H1 (cell line): ENCODE measurements around the gene HTR4. TPM values are rescaled to one million over a fixed set of nuclear protein-coding genes. Genes with fewer than 3 reads are reported as not detected.

Source experiments
- CTCF ChIA-PET: fragments of 300-600 bp; sonication (Branson Sonifier 250); formaldehyde crosslinking; loops from one replicate; lab custom pipeline; 2021; ENCODE audit not compliant: partially characterized antibody; lab: Charles Lee
- POLR2A ChIA-PET: fragments of 300-600 bp; sonication (Branson Sonifier 250); formaldehyde crosslinking; loops from one replicate; lab custom pipeline; 2021; ENCODE audit warnings: inconsistent platforms; ENCODE audit not compliant: partially characterized antibody; lab: Charles Lee
- DNase-seq, 2 experiments: peaks; one replicate each; pipeline versions ENCODE4 v3.0.0 to v3.0.0-alpha.2; 2010 to 2022; ENCODE audit warnings: low spot score in 2 of 2, low read depth in 1 of 2, mixed read lengths in 1 of 2
- FAIRE-seq: peaks from 2 replicates; lab custom pipeline; 2011; peaks lifted over from hg19 to GRCh38; lab: Jason Lieb, UNC
- H2AFZ ChIP-seq: 2 replicates; pipeline ENCODE4 v1.8.1; 2012; ENCODE audit warnings: low read length, inconsistent platforms
- H2AK5ac ChIP-seq: 2 replicates; pipeline ENCODE4 v1.6.1; 2013; ENCODE audit warnings: low read depth, low read length
- H2BK120ac ChIP-seq: replicated peaks from 2 replicates; pipeline ENCODE3; 2013; ENCODE audit warnings: low read depth, low read length, inconsistent platforms
- H2BK12ac ChIP-seq: 2 replicates; pipeline ENCODE4 v1.6.1; 2013; ENCODE audit warnings: low read depth, low read length
- H2BK15ac ChIP-seq: 2 replicates; pipeline ENCODE4 v1.6.1; 2013; ENCODE audit warnings: low read length
- H2BK20ac ChIP-seq: 2 replicates; pipeline ENCODE4 v1.6.1; 2013; ENCODE audit warnings: low read length
- H2BK5ac ChIP-seq: 2 replicates; pipeline ENCODE4 v1.6.1; 2013; ENCODE audit warnings: low read depth, low read length
- H3K14ac ChIP-seq: 2 replicates; pipeline ENCODE4 v1.6.1; 2013; ENCODE audit warnings: inconsistent platforms; ENCODE audit not compliant: insufficient read length
- H3K18ac ChIP-seq: 2 replicates; pipeline ENCODE4 v1.6.1; 2013; ENCODE audit warnings: low read length; ENCODE audit errors: extremely low read depth
- H3K23ac ChIP-seq: 2 replicates; pipeline ENCODE4 v1.6.1; 2013; ENCODE audit warnings: inconsistent platforms; ENCODE audit not compliant: insufficient read length
- H3K23me2 ChIP-seq: 2 replicates; pipeline ENCODE4 v1.6.1; 2013; ENCODE audit warnings: low read depth, low read length
- H3K27ac ChIP-seq: 2 replicates; pipeline ENCODE4 v1.6.1; 2011; ENCODE audit warnings: low read depth, low read length, inconsistent platforms
- H3K27me3 ChIP-seq, 4 experiments: replicated peaks in 1 of 4; 1 replicate in 1 of 4; 2 replicates in 3 of 4; pipeline versions ENCODE4 v1.6.1 to v1.8.1; 2011 to 2013; ENCODE audit warnings: low read length in 3 of 4, mild to moderate bottlenecking in 3 of 4, inconsistent platforms in 2 of 4, mixed read lengths in 2 of 4, moderate library complexity in 1 of 4; ENCODE audit not compliant: control insufficient read depth in 3 of 4, insufficient read depth in 3 of 4; ENCODE audit errors: extremely low read depth in 1 of 4
- H3K36me3 ChIP-seq, 4 experiments: 2 replicates each; pipeline versions ENCODE4 v1.6.1 to v1.8.1; 2011 to 2013; ENCODE audit warnings: mild to moderate bottlenecking in 4 of 4, low read length in 3 of 4, moderate library complexity in 2 of 4, control low read depth in 1 of 4, inconsistent platforms in 1 of 4; ENCODE audit not compliant: insufficient read depth in 4 of 4, control insufficient read depth in 2 of 4
- H3K4ac ChIP-seq: replicated peaks from 2 replicates; pipeline ENCODE3; 2013; ENCODE audit warnings: low read length, low read depth, mixed read lengths, inconsistent platforms; ENCODE audit not compliant: insufficient read length
- H3K4me1 ChIP-seq, 4 experiments: replicated peaks in 1 of 4; 1 replicate in 1 of 4; 2 replicates in 3 of 4; pipeline versions ENCODE4 v1.6.1 to v1.8.1; 2011 to 2013; ENCODE audit warnings: low read length in 3 of 4, inconsistent platforms in 2 of 4, mixed read lengths in 1 of 4; ENCODE audit not compliant: insufficient read depth in 4 of 4, control insufficient read depth in 3 of 4
- H3K4me2 ChIP-seq, 2 experiments: 2 replicates each; pipeline versions ENCODE4 v1.6.1 to v1.8.1; 2011 to 2013; ENCODE audit warnings: low read depth in 2 of 2, low read length in 2 of 2, control low read depth in 1 of 2, inconsistent platforms in 1 of 2, mild to moderate bottlenecking in 1 of 2; ENCODE audit not compliant: insufficient read depth in 1 of 2
- H3K4me3 ChIP-seq, 4 experiments: fragments of 200-600, 300-600 bp in 1 of 4; sonication (generic), shearing (Covaris generic), sonication (Bioruptor Twin) in 1 of 4; 2 replicates each; pipeline versions ENCODE4 v1.5.1 to v1.8.1; 2011 to 2016; ENCODE audit warnings: low read length in 4 of 4, low read depth in 3 of 4, control low read depth in 2 of 4, inconsistent platforms in 2 of 4, mild to moderate bottlenecking in 2 of 4, mixed read lengths in 1 of 4, moderate library complexity in 1 of 4; ENCODE audit not compliant: insufficient read depth in 2 of 4; ENCODE audit errors: extremely low read depth in 1 of 4
- H3K56ac ChIP-seq: replicated peaks from 2 replicates; pipeline ENCODE3; 2013; ENCODE audit warnings: low read depth, mild to moderate bottlenecking, mixed read lengths, low read length, inconsistent platforms; ENCODE audit not compliant: insufficient read length
- H3K79me1 ChIP-seq: 2 replicates; pipeline ENCODE4 v1.6.1; 2013; ENCODE audit warnings: low read depth, low read length, control low read depth
- H3K79me2 ChIP-seq, 2 experiments: 2 replicates each; pipeline versions ENCODE4 v1.6.1 to v1.8.1; 2012 to 2013; ENCODE audit warnings: low read length in 2 of 2, mild to moderate bottlenecking in 2 of 2, inconsistent platforms in 1 of 2; ENCODE audit not compliant: insufficient read depth in 2 of 2, control insufficient read depth in 1 of 2
- H3K9ac ChIP-seq, 4 experiments: replicated peaks in 1 of 4; 1 replicate in 1 of 4; 2 replicates in 3 of 4; pipeline versions ENCODE4 v1.6.1 to v1.8.1; 2011 to 2013; ENCODE audit warnings: low read depth in 3 of 4, low read length in 3 of 4, control low read depth in 2 of 4, mild to moderate bottlenecking in 2 of 4, moderate library complexity in 2 of 4, inconsistent platforms in 1 of 4; ENCODE audit errors: extremely low read depth in 1 of 4
- H3K9me3 ChIP-seq, 2 experiments: 2 replicates each; pipeline versions ENCODE4 v1.6.1 to v1.8.1; 2012 to 2013; ENCODE audit warnings: mild to moderate bottlenecking in 2 of 2, moderate library complexity in 2 of 2, control low read depth in 1 of 2, inconsistent platforms in 1 of 2, low read depth in 1 of 2, low read length in 1 of 2, mixed read lengths in 1 of 2; ENCODE audit not compliant: insufficient read depth in 2 of 2
- H4K20me1 ChIP-seq, 2 experiments: replicated peaks in 1 of 2; 2 replicates each; pipeline versions ENCODE3 to v1.8.1; 2011 to 2013; ENCODE audit warnings: inconsistent platforms in 2 of 2, low read length in 2 of 2, mild to moderate bottlenecking in 1 of 2; ENCODE audit not compliant: insufficient read depth in 2 of 2, control insufficient read depth in 1 of 2
- H4K5ac ChIP-seq: 2 replicates; pipeline ENCODE4 v1.6.1; 2013; ENCODE audit warnings: low read length, low read depth, mixed read lengths, inconsistent platforms; ENCODE audit not compliant: insufficient read length
- H4K8ac ChIP-seq: 2 replicates; pipeline ENCODE4 v1.8.0; 2013; ENCODE audit warnings: mild to moderate bottlenecking, moderate library complexity, low read length, inconsistent platforms; ENCODE audit not compliant: insufficient read depth; ENCODE audit errors: extremely low read depth
- H4K91ac ChIP-seq: replicated peaks from 2 replicates; pipeline ENCODE3; 2013; ENCODE audit warnings: low read length, mixed read lengths, inconsistent platforms; ENCODE audit not compliant: insufficient read length
- BACH1 ChIP-seq: IDR thresholded peaks from 2 replicates; pipeline ENCODE4 v1.6.1; 2012; ENCODE audit warnings: low read length, improper control_type of control experiment
- CREB1 ChIP-seq: IDR thresholded peaks from 2 replicates; pipeline ENCODE4 v1.6.1; 2012; ENCODE audit warnings: inconsistent platforms
- CTCF ChIP-seq, 3 experiments: IDR thresholded peaks; 1 replicate in 2 of 3; 2 replicates in 1 of 3; pipeline versions ENCODE4 v1.5.1 to v1.6.1; 2011; ENCODE audit warnings: low read length in 3 of 3, mild to moderate bottlenecking in 3 of 3, inconsistent platforms in 2 of 3, low read depth in 1 of 3, moderate library complexity in 1 of 3; ENCODE audit not compliant: insufficient read depth in 1 of 3; ENCODE audit errors: control extremely low read depth in 1 of 3
- EZH2 ChIP-seq: fragments of 200-600 bp; sonication (generic); IDR thresholded peaks from 2 replicates; pipeline ENCODE4 v1.7.1; 2012; ENCODE audit warnings: low read depth, mild to moderate bottlenecking, moderate library complexity, low read length, inconsistent platforms; ENCODE audit not compliant: severe bottlenecking
- FOSL1 ChIP-seq: IDR thresholded peaks from 2 replicates; pipeline ENCODE4 v1.6.1; 2011; ENCODE audit warnings: mild to moderate bottlenecking, low read depth, low read length, moderate library complexity; ENCODE audit not compliant: insufficient read depth
- HDAC2 ChIP-seq, 2 experiments: fragments of 300-600 bp in 1 of 2; sonication (generic) in 1 of 2; IDR thresholded peaks; 2 replicates each; pipeline ENCODE4 v1.6.1; 2011 to 2012; ENCODE audit warnings: low read depth in 2 of 2, low read length in 2 of 2, mild to moderate bottlenecking in 2 of 2, moderate library complexity in 2 of 2, borderline replicate concordance in 1 of 2, inconsistent platforms in 1 of 2
- HDAC6 ChIP-seq: IDR thresholded peaks from one replicate; pipeline ENCODE4 v1.7.1; 2012; ENCODE audit warnings: low read depth, mild to moderate bottlenecking, inconsistent platforms, low read length, moderate library complexity
- KDM4A ChIP-seq: IDR thresholded peaks from one replicate; pipeline ENCODE4 v1.7.1; 2012; ENCODE audit warnings: low read depth, mild to moderate bottlenecking, moderate library complexity, low read length, inconsistent platforms; ENCODE audit not compliant: severe bottlenecking
- KDM5A ChIP-seq: fragments of 200-600 bp; IDR thresholded peaks from 2 replicates; pipeline ENCODE4 v1.7.1; 2012; ENCODE audit warnings: mild to moderate bottlenecking, low read length, inconsistent platforms, mixed read lengths
- PHF8 ChIP-seq: fragments of 200-600 bp; sonication (generic); conservative IDR thresholded peaks from 2 replicates; pipeline ENCODE4 v1.7.1; 2012; ENCODE audit warnings: low read depth, mild to moderate bottlenecking, inconsistent platforms, low read length, moderate library complexity
- SP1 ChIP-seq: IDR thresholded peaks from 2 replicates; pipeline ENCODE4 v1.6.1; 2011; ENCODE audit warnings: low read depth, low read length
- TCF12 ChIP-seq: IDR thresholded peaks from 2 replicates; pipeline ENCODE4 v1.6.1; 2011; ENCODE audit warnings: low read depth, mild to moderate bottlenecking, low read length
- WGBS, 2 experiments: shearing (Covaris generic) in 1 of 2; methylation state at CpG; one replicate each; pipeline versions ENCODE4 v1.1.6 to v1.1.7; 2013 to 2015; ENCODE audit warnings: low lambda C conversion rate in 2 of 2, mixed read lengths in 2 of 2, inconsistent platforms in 1 of 2, low coverage in 1 of 2, missing lambda C conversion rate in 1 of 2; ENCODE audit not compliant: insufficient replicate concordance in 2 of 2, insufficient coverage in 1 of 2, insufficient read length in 1 of 2; ENCODE audit errors: extremely low coverage in 1 of 2, missing lambda C conversion rate in 1 of 2; 5-methylcytosine and 5-hydroxymethylcytosine counted together
- polyA plus RNA-seq, 7 experiments: library from polyadenylated mRNA; depleted of rRNA in 3 of 7; stranded (reverse) in 5 of 7; unstranded in 2 of 7; fragments of >200 nt in 5 of 7; fragments of 200-250 nt in 2 of 7; gene quantifications; 1 replicate in 5 of 7; 2 replicates in 1 of 7; 4 replicates in 1 of 7; pipeline versions ENCODE4 v1.2.1 to v1.2.3, GENCODE V29; 2011 to 2013; ENCODE audit warnings: missing spikeins in 2 of 7, mixed read lengths in 2 of 7
- total RNA-seq: library from RNA; stranded (reverse); fragmentation: NEBNext Ultra II Directional; extraction: Animal tissue kit (Norgen Biotek cat#: 25700); gene quantifications from 2 replicates; pipeline ENCODE4 v1.2.1, GENCODE V29; 2021

HTR4 gene
- total and polyA plus RNA-seq, 2 of the 8 experiments (the other 6 are each of a cell fraction or from before 2014, with no cell fraction given): not detected

- no peak overlapping the region for H2BK12ac ChIP-seq
- WGBS, 2 experiments: 92% methylated on average over 1 of the region's 1 CpG; no CpG with 5 or more reads in 1 of the 2 experiments
- H2BK120ac ChIP-seq: no peak overlapping the region
- H2BK20ac ChIP-seq: no peak overlapping the region
- no peak overlapping the region for H2BK15ac ChIP-seq
- H2AK5ac ChIP-seq: no peak overlapping the region
- no peaks in the 10 kb centered on the region for H3K79me1 ChIP-seq
- H4K5ac ChIP-seq: no peak overlapping the region
- H3K23me2 ChIP-seq: no peaks in the 10 kb centered on the region
- H3K4me1 ChIP-seq: peaks cover 0 to 6% (median 1%) of the 10 kb centered on the region in 4 experiments; a peak in 3 of 7 replicates
- FAIRE-seq (no peak), DNase-seq (no peak)
- no peak overlapping the region for H2BK5ac ChIP-seq
- H3K9me3 ChIP-seq: no peaks in the 10 kb centered on the region
- no peak overlapping the region for H2AFZ ChIP-seq
- no peak overlapping the region for H3K18ac ChIP-seq
- H3K27ac ChIP-seq: no peak overlapping the region
- H3K4ac ChIP-seq: no peak overlapping the region
- no peaks in the 10 kb centered on the region for H3K36me3 ChIP-seq
- H3K56ac ChIP-seq: no peak overlapping the region
- H4K91ac ChIP-seq: no peak overlapping the region
- H3K27me3 ChIP-seq: no peaks in the 10 kb centered on the region
- H3K4me2 ChIP-seq: no peak overlapping the region
- no peak overlapping the region for H4K8ac ChIP-seq
- no peak overlapping the region for H3K14ac ChIP-seq
- no peak overlapping the region for H3K23ac ChIP-seq
- H3K79me2 ChIP-seq: no peaks in the 10 kb centered on the region
- H3K9ac ChIP-seq: no peak overlapping the region
- no peak overlapping the region for H3K4me3 ChIP-seq
- ChIA-PET CTCF (interaction anchor here (1.5 kb wide), 1 partner anchor 55 kb away, joined by 3 read pairs; no protein-coding TSS in a partner anchor), POLR2A (no interaction called here)
- no peaks in the 10 kb centered on the region for H4K20me1 ChIP-seq
- TF ChIP-seq EZH2: no peak
- TF ChIP-seq HDAC2 (IDR thresholded peaks at IDR 0.05; ENCODE audit: borderline replicate concordance in 1 of 2, low read depth in 2 of 2, low read length in 2 of 2): no peak
- TF ChIP-seq KDM4A: no peak
- TF ChIP-seq BACH1: no peak
- TF ChIP-seq SP1: no peak
- TF ChIP-seq TCF12: no peak
- no peak for TF ChIP-seq CTCF (IDR thresholded peaks at IDR 0.05; ENCODE audit: control extremely low read depth in 1 of 3, insufficient read depth in 1 of 3, low read depth in 1 of 3, low read length in 3 of 3)
- TF ChIP-seq KDM5A: no peak
- no peak for TF ChIP-seq CREB1
- no peak for TF ChIP-seq HDAC6
- no peak for TF ChIP-seq FOSL1
- no peak for TF ChIP-seq PHF8
These were observed 91.3 kb downstream of the HTR4 start for GRCh38 chr5:148563021-148563420.
